HepG2 (cell line): ENCODE data around the gene TMEM258.

Experiments used
- KLF16 ChIP-seq, 2 experiments: sonication (generic) in 1 of 2; formaldehyde crosslinking in 1 of 2; IDR thresholded peaks; 2 replicates each; pipeline versions ENCODE4 v1.6.1 to v1.8.0; 2016 to 2023; ENCODE audit warnings: missing genetic modification reagents in 2 of 2, missing compliant biosample characterization in 1 of 2
- MTA3 ChIP-seq: sonication (generic); formaldehyde crosslinking; IDR thresholded peaks from 2 replicates; pipeline ENCODE4 v1.4.0; 2020; ENCODE audit warnings: missing genetic modification reagents
- SMC3 ChIP-seq: IDR thresholded peaks from 2 replicates; pipeline ENCODE4 v1.6.1; 2011; ENCODE audit warnings: low read length, improper control_type of control experiment
- ZNF484 ChIP-seq: sonication (generic); formaldehyde crosslinking; IDR thresholded peaks from 2 replicates; pipeline ENCODE4 v1.5.1; 2020; ENCODE audit warnings: mild to moderate bottlenecking, low read depth, missing genetic modification reagents, borderline replicate concordance
- ZNF660 ChIP-seq: sonication (generic); formaldehyde crosslinking; IDR thresholded peaks from 2 replicates; pipeline ENCODE4 v1.5.1; 2020; ENCODE audit warnings: mild to moderate bottlenecking, low read depth, missing genetic modification reagents, borderline replicate concordance
- TF ChIP-seq, protein P1 (sequence below): sonication (generic); formaldehyde crosslinking; IDR thresholded peaks from 2 replicates; pipeline ENCODE4 v1.5.0; 2020; ENCODE audit warnings: mild to moderate bottlenecking, missing genetic modification reagents, moderate library complexity

DNA sequence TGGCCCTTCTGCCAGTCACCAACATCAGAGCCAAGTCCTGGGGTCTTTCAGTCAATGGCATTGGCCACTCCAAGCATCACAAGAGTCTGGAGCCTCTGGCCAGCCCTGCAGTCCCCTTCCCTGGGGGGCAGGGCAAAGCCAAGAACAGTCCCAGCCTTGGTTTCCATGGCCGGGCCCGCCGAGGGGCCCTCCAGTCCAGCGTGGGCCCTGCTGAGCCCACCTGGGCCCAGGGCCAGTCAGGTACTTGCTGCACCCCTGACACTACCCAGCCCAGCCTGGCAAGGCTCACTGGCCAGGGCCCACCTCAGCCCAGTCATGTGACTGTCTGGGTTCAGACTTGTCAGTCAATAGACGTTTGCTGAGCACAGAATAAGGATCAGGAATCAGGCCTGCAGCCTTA, 10.8 kb downstream of the TMEM258 start:
- TF ChIP-seq ZNF484 (CRISPR knock-in tag) (no peak), SMC3 (no peak), MTA3 (CRISPR knock-in tag) (no peak), KLF16 (CRISPR knock-in tag; IDR thresholded peaks at IDR 0.05) (no peak), ZNF660 (CRISPR knock-in tag) (no peak)
- TF ChIP-seq, protein P1, sequence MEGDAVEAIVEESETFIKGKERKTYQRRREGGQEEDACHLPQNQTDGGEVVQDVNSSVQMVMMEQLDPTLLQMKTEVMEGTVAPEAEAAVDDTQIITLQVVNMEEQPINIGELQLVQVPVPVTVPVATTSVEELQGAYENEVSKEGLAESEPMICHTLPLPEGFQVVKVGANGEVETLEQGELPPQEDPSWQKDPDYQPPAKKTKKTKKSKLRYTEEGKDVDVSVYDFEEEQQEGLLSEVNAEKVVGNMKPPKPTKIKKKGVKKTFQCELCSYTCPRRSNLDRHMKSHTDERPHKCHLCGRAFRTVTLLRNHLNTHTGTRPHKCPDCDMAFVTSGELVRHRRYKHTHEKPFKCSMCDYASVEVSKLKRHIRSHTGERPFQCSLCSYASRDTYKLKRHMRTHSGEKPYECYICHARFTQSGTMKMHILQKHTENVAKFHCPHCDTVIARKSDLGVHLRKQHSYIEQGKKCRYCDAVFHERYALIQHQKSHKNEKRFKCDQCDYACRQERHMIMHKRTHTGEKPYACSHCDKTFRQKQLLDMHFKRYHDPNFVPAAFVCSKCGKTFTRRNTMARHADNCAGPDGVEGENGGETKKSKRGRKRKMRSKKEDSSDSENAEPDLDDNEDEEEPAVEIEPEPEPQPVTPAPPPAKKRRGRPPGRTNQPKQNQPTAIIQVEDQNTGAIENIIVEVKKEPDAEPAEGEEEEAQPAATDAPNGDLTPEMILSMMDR (CRISPR knock-in tag): no peak
